ENCODE results near the gene FMNL2. TPM values are rescaled to one million over a fixed set of nuclear protein-coding genes. Genes with fewer than 3 reads are reported as not detected.

Gene FMNL2
- total RNA-seq, 4 donors from 2014 or later, result 5.8 to 19.8 (median 16.9) TPM

DNA sequence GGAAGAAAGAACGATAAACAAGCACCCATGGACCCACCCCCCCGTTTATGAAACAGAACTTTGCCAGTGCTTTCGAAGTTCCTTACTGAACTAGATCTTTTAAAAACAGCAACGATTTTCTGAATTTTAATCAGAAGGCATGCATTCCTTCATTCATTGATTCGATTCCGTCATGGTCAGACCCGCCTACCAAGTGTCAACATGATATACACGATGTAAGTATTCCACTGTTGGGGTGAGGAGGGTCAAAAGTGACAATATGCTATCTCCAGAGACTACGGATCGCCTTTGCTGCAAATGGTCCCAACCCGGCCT, 316 bp upstream of the FMNL2 start:
- Histone ChIP-seq H3K27me3 (peaks cover 0 to 5% (median 0%) of the 10 kb centered on the region in 4 donors), H3K36me3 (no peaks in the 10 kb centered on the region), H3K4me3 (peak overlapping the region; percentile 82 to 93 (median 86)), H3K4me1 (peaks cover 0 to 45% (median 9%) of the 10 kb centered on the region in 3 donors), H3K9me3 (no peaks in the 10 kb centered on the region), H3K27ac (peak overlapping the region; percentile 79 to 89 (median 86))
- intact Hi-C loops (cut with DNase I), result loop anchor here (10.0 kb wide), 1 partner anchor 140 kb away; no protein-coding TSS in a partner anchor
- DNase-seq, result no peak
- 2 to 3% methylated on average over 10 of the region's 11 CpGs for WGBS, 2 donors
- TF ChIP-seq POLR2A (IDR thresholded peaks at IDR 0.05), result no peak
- TF ChIP-seq, protein P1, sequence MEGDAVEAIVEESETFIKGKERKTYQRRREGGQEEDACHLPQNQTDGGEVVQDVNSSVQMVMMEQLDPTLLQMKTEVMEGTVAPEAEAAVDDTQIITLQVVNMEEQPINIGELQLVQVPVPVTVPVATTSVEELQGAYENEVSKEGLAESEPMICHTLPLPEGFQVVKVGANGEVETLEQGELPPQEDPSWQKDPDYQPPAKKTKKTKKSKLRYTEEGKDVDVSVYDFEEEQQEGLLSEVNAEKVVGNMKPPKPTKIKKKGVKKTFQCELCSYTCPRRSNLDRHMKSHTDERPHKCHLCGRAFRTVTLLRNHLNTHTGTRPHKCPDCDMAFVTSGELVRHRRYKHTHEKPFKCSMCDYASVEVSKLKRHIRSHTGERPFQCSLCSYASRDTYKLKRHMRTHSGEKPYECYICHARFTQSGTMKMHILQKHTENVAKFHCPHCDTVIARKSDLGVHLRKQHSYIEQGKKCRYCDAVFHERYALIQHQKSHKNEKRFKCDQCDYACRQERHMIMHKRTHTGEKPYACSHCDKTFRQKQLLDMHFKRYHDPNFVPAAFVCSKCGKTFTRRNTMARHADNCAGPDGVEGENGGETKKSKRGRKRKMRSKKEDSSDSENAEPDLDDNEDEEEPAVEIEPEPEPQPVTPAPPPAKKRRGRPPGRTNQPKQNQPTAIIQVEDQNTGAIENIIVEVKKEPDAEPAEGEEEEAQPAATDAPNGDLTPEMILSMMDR (IDR thresholded peaks at IDR 0.05), result no peak

DNA sequence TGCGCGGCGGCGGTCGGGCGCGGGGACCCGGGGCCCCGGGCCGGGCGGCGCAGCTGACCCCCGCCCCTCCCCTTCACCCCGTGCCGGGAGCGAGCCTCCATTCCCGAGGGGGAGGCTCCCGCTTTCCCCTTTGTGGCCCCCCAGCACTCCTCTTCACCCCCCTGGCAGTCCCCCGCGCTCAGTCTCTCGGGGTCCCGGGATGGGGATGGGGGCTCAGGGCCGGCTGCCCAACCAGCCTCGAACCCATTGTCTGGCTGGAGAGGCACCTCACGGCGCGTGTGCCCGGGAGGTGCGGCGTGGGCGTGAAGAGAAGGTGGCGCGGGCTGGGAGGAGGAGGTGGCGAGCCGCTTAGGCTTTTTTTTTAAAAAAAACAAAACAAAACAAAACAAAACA, 748 bp downstream of the FMNL2 start:
- DNase-seq, result no peak
- WGBS, 2 donors, result no CpG with 5 or more reads among the region's 35 CpGs
- intact Hi-C loops (cut with DNase I), result loop anchor here (10.0 kb wide), 1 partner anchor 141 kb away; no protein-coding TSS in a partner anchor

DNA sequence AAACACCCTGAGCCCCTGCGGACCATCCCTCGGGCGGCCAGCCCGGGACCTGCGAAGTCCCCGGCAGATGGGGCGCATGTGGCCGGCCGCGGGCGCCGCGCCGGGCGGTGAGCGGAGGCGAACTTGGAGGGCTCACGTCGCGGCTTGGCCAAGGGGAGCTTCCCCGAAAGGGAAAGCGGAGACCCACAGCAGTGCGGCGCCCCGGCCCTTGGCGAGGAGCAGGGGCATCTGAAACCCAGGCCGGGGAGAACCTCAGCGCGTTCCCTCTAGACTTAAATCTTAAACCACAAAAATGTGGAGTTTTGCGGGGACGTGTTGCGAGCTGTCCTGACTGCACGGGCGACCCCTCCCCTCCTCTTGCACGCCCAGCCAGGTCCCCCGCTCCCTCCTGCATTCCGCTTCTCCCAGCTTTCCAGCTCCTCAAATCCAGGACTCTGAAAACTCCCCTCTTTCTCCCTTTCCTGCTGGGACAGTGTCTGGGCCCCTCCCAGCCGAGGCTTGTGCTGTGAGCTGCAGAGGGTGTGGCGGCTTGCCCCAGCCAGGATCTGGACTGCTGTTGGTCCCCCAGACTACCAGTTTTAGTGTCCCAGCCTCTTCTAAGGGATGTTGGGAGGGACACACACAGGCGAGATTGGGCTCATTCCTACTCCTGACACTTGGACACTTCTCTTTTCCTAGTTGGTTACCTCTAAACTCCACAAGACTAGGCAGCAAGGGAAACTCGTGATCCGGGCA, 1.3 kb downstream of the FMNL2 start:
- Histone ChIP-seq H3K4me3 (peak overlapping the region; percentile 82 to 93 (median 86)), H3K27me3 (peaks cover 0 to 5% (median 0%) of the 10 kb centered on the region in 4 donors), H3K36me3 (no peaks in the 10 kb centered on the region), H3K4me1 (peaks cover 0 to 52% (median 9%) of the 10 kb centered on the region in 3 donors), H3K27ac (peak overlapping the region; percentile 79 to 89 (median 86)), H3K9me3 (no peaks in the 10 kb centered on the region)
- intact Hi-C loops (cut with DNase I), result loop anchor here (10.0 kb wide), 1 partner anchor 141 kb away; no protein-coding TSS in a partner anchor
- WGBS, 2 donors, result 1% methylated on average over 25 to 26 of the region's 42 CpGs
- DNase-seq, result no peak
- TF ChIP-seq, protein P1 (IDR thresholded peaks at IDR 0.05), result no peak
- TF ChIP-seq POLR2A (IDR thresholded peaks at IDR 0.05), result no peak

More for the DNA sequence above, 748 bp downstream of the FMNL2 start:
- TF ChIP-seq, protein P1 (IDR thresholded peaks at IDR 0.05), result no peak
- no peak for TF ChIP-seq POLR2A (IDR thresholded peaks at IDR 0.05)
- peaks cover 0 to 52% (median 9%) of the 10 kb centered on the region in 3 donors for H3K4me1 ChIP-seq
- H3K27ac ChIP-seq, result peak overlapping the region; percentile 79 to 89 (median 86)
- no peaks in the 10 kb centered on the region for H3K36me3 ChIP-seq
- no peaks in the 10 kb centered on the region for H3K9me3 ChIP-seq
- H3K4me3 ChIP-seq, result peak overlapping the region; percentile 82 to 93 (median 86)
- H3K27me3 ChIP-seq, result peaks cover 0 to 5% (median 0%) of the 10 kb centered on the region in 4 donors

DNA sequence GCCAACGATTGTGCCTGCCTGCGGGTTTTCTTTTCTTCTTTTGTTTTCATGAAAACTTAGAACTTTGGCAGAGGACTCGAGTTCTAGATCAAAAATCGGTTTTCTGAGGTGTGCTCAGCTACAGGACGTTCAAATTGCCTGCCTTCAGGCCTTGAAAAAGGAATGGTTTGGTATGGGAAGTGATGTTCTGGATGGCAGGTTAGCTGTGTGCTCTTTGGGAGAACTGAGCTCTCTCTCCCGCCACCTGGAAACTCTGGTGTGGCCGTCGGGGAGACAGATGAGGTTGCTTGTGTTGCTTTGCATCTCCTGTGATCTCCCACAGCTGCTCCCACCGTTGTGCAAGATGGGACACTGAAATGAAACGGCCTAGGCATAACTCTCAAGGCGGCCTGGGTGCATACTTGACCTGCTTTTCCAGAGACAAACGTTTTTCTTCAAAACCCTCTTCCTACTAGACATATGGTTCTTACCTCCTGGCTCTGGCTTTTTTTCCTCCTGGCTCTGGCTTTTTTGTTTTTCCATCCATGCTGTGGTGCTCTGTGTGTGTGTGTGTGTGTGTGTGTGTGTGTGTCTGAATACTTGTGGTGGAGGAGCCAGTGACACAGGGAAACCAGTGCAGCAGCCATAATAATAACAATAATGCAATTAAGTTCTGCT, 2.0 kb downstream of the FMNL2 start:
- Histone ChIP-seq H3K27ac (peak overlapping the region; percentile 79 to 89 (median 86)), H3K27me3 (peaks cover 0 to 5% (median 0%) of the 10 kb centered on the region in 4 donors), H3K4me1 (peaks cover 0 to 52% (median 9%) of the 10 kb centered on the region in 3 donors), H3K4me3 (peak overlapping the region; percentile 82 to 93 (median 86)), H3K36me3 (no peaks in the 10 kb centered on the region), H3K9me3 (no peaks in the 10 kb centered on the region)
- intact Hi-C loops (cut with DNase I), result loop anchor here (10.0 kb wide), 1 partner anchor 142 kb away; no protein-coding TSS in a partner anchor
- no peak for DNase-seq
- 8 to 13% methylated on average over 9 to 11 of the region's 12 CpGs for WGBS, 2 donors
- TF ChIP-seq POLR2A (IDR thresholded peaks at IDR 0.05), result no peak
- TF ChIP-seq, protein P1 (IDR thresholded peaks at IDR 0.05), result no peak

DNA sequence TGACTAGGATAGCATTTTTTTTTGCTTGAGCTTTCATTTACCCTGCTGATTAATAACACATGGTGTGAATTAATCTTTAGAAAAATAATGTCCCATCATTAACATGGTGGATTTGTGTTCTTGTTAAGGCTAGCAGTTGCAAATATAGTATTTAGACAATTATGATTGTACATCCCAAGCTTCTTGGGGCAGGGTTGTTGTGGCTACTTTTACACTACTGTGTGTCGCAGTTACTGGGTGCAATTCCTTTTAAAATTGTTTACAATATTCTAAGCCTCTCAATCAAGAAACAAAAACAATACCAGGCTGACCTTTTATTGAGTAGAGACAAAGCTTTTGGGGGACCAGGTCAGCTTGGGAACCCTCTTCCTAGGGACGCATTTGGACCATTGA, 2.5 kb downstream of the FMNL2 start:
- H3K4me3 ChIP-seq, result peak overlapping the region in 1 of 4 donors; percentile 91
- H3K27ac ChIP-seq, result peak overlapping the region in 2 of 4 donors; percentile 87 to 89
- DNase-seq, result no peak

More for the DNA sequence above, 2.5 kb downstream of the FMNL2 start:
- WGBS, 2 donors, result 44 to 52% methylated on average over 2 of the region's 2 CpGs
- Histone ChIP-seq H3K4me1 (peaks cover 0 to 52% (median 9%) of the 10 kb centered on the region in 3 donors), H3K36me3 (no peaks in the 10 kb centered on the region), H3K9me3 (no peaks in the 10 kb centered on the region), H3K27me3 (peaks cover 0 to 5% (median 0%) of the 10 kb centered on the region in 4 donors)
- TF ChIP-seq POLR2A (IDR thresholded peaks at IDR 0.05), result no peak
- TF ChIP-seq, protein P1 (IDR thresholded peaks at IDR 0.05), result no peak
- intact Hi-C loops (cut with DNase I), result loop anchor here (10.0 kb wide), 1 partner anchor 143 kb away; no protein-coding TSS in a partner anchor

Measured in esophagus squamous epithelium (tissue), 5 donors.